DND-41 (cell line): ENCODE data around the gene PREX1.
"Not testable (repeated sequence)": the region's sequence is repeated elsewhere in the genome, so short reads cannot be mapped to it uniquely, and the experiment has no call there.

Source experiments
- ATAC-seq: fragments of 200-7000 bp; cut with Tn5 transposase; 3 replicates; pipeline ENCODE4 v1.9.1; 2021; ENCODE audit warnings: low read depth; ENCODE audit not compliant: insufficient read depth
- DNase-seq: peaks from one replicate; pipeline ENCODE4 v3.0.0-alpha.2; 2020
- H2AFZ ChIP-seq: 2 replicates; pipeline ENCODE4 v1.6.0; 2012; ENCODE audit warnings: low read depth, low read length
- H3K27ac ChIP-seq: 2 replicates; pipeline ENCODE4 v1.5.1; 2012; ENCODE audit warnings: low read length, inconsistent platforms
- H3K27me3 ChIP-seq: fragments of 200-600 bp; sonication (generic); 2 replicates; pipeline ENCODE4 v1.6.0; 2012; ENCODE audit warnings: low read length, mild to moderate bottlenecking, inconsistent platforms; ENCODE audit not compliant: insufficient read depth, poor library complexity
- H3K36me3 ChIP-seq: 2 replicates; pipeline ENCODE4 v1.5.1; 2012; ENCODE audit warnings: low read length, inconsistent platforms; ENCODE audit not compliant: insufficient read depth
- H3K4me1 ChIP-seq: 2 replicates; pipeline ENCODE4 v1.5.1; 2012; ENCODE audit warnings: mild to moderate bottlenecking, low read length; ENCODE audit not compliant: insufficient read depth
- H3K4me2 ChIP-seq: 2 replicates; pipeline ENCODE4 v1.6.0; 2012; ENCODE audit warnings: mild to moderate bottlenecking, moderate library complexity, low read length, inconsistent platforms; ENCODE audit not compliant: insufficient read depth
- H3K4me3 ChIP-seq, 2 experiments: fragments of 200-600 bp in 1 of 2; shearing (Covaris generic) in 1 of 2; 2 replicates each; pipeline ENCODE4 v1.5.1; 2012 to 2016; ENCODE audit warnings: inconsistent platforms in 2 of 2, low read length in 2 of 2, mild to moderate bottlenecking in 2 of 2, low read depth in 1 of 2, moderate library complexity in 1 of 2
- H3K79me2 ChIP-seq: 2 replicates; pipeline ENCODE4 v1.6.0; 2012; ENCODE audit warnings: low read length, inconsistent platforms; ENCODE audit not compliant: insufficient read depth
- H3K9ac ChIP-seq: 2 replicates; pipeline ENCODE4 v1.6.0; 2012; ENCODE audit warnings: low read depth, mild to moderate bottlenecking, inconsistent platforms, low read length, moderate library complexity
- H3K9me3 ChIP-seq: 2 replicates; pipeline ENCODE4 v1.5.1; 2012; ENCODE audit warnings: low read length, moderate library complexity, mild to moderate bottlenecking, inconsistent platforms; ENCODE audit not compliant: insufficient read depth, severe bottlenecking
- H4K20me1 ChIP-seq: 2 replicates; pipeline ENCODE4 v1.6.0; 2012; ENCODE audit warnings: low read length; ENCODE audit not compliant: insufficient read depth
- CTCF ChIP-seq: IDR thresholded peaks from 2 replicates; pipeline ENCODE4 v1.5.1; 2012; ENCODE audit warnings: borderline replicate concordance, low read length, moderate library complexity, mild to moderate bottlenecking; ENCODE audit not compliant: poor library complexity, severe bottlenecking; ENCODE audit errors: extremely low read depth
- EZH2 ChIP-seq: IDR thresholded peaks from 3 replicates; pipeline ENCODE4 v1.6.1; 2012; ENCODE audit warnings: borderline replicate concordance, low read depth, mild to moderate bottlenecking, moderate library complexity, low read length, inconsistent platforms; ENCODE audit not compliant: severe bottlenecking

The PREX1 gene

GRCh38 chr20:48777005-48777404 lies 50.8 kb downstream of the PREX1 start:
- DNase-seq (no peak), ATAC-seq (no peak)
- no peaks in the 10 kb centered on the region for H3K27me3 ChIP-seq
- no peaks in the 10 kb centered on the region for H4K20me1 ChIP-seq
- H3K4me2 ChIP-seq, result no peak overlapping the region
- H3K4me3 ChIP-seq, result no peak overlapping the region
- H3K36me3 ChIP-seq, result no peaks in the 10 kb centered on the region
- TF ChIP-seq CTCF (no peak), EZH2 (no peak)
- no peaks in the 10 kb centered on the region for H3K79me2 ChIP-seq
- peaks cover 9% of the 10 kb centered on the region for H3K9me3 ChIP-seq
- H2AFZ ChIP-seq, result no peak overlapping the region
- H3K27ac ChIP-seq, result no peak overlapping the region
- no peaks in the 10 kb centered on the region for H3K4me1 ChIP-seq
- H3K9ac ChIP-seq, result no peak overlapping the region

- H3K9ac ChIP-seq, result no peak overlapping the region
- H3K4me3 ChIP-seq, result no peak overlapping the region
- H3K9me3 ChIP-seq, result peaks cover 9% of the 10 kb centered on the region
- TF ChIP-seq EZH2, result no peak
- TF ChIP-seq CTCF, result no peak
- no peak overlapping the region for H2AFZ ChIP-seq
- no peak overlapping the region for H3K27ac ChIP-seq
- no peak for ATAC-seq
- no peaks in the 10 kb centered on the region for H4K20me1 ChIP-seq
- no peak for DNase-seq
- no peak overlapping the region for H3K4me2 ChIP-seq
- no peaks in the 10 kb centered on the region for H3K4me1 ChIP-seq
- H3K79me2 ChIP-seq, result no peaks in the 10 kb centered on the region
- no peaks in the 10 kb centered on the region for H3K27me3 ChIP-seq
- H3K36me3 ChIP-seq, result no peaks in the 10 kb centered on the region
Measured at GRCh38 chr20:48776306-48776705, 51.5 kb downstream of the PREX1 start.

GRCh38 chr20:48775545-48775944 lies 52.3 kb downstream of the PREX1 start:
- not testable (repeated sequence) for H2AFZ ChIP-seq, H3K79me2 ChIP-seq, H3K9me3 ChIP-seq, H4K20me1 ChIP-seq, H3K27me3 ChIP-seq, ATAC-seq, H3K9ac ChIP-seq, DNase-seq, H3K36me3 ChIP-seq, H3K4me3 ChIP-seq, H3K4me2 ChIP-seq, H3K4me1 ChIP-seq, H3K27ac ChIP-seq

GRCh38 chr20:48774696-48775095 lies 53.1 kb downstream of the PREX1 start:
- Histone ChIP-seq H3K36me3 (no peaks in the 10 kb centered on the region), H3K4me1 (no peaks in the 10 kb centered on the region), H3K27me3 (no peaks in the 10 kb centered on the region), H3K27ac (no peak overlapping the region), H2AFZ (no peak overlapping the region), H3K4me2 (no peak overlapping the region), H3K4me3 (no peak overlapping the region), H3K9ac (no peak overlapping the region), H3K9me3 (peaks cover 9% of the 10 kb centered on the region), H3K79me2 (no peaks in the 10 kb centered on the region), H4K20me1 (no peaks in the 10 kb centered on the region)
- TF ChIP-seq CTCF, result no peak
- TF ChIP-seq EZH2, result no peak
- DNase-seq (no peak), ATAC-seq (no peak)
